IMR-90 (cell line): ENCODE results near the gene GJD2.

Source experiments
- CHD1 ChIP-seq: IDR thresholded peaks from 2 replicates; pipeline ENCODE4 v1.6.1; 2012; ENCODE audit warnings: low read depth, low read length, improper control_type of control experiment
- CTCF ChIP-seq: conservative IDR thresholded peaks from 2 replicates; pipeline ENCODE4 v1.5.1; 2012; ENCODE audit warnings: mild to moderate bottlenecking, low read depth, low read length, improper control_type of control experiment
- ELK1 ChIP-seq: fragments of 150-350 bp; IDR thresholded peaks from 2 replicates; pipeline ENCODE4 v1.6.1; 2016; ENCODE audit warnings: low read depth, mild to moderate bottlenecking, low read length, moderate library complexity, borderline replicate concordance
- MAFK ChIP-seq: IDR thresholded peaks from 2 replicates; pipeline ENCODE4 v1.6.1; 2012; ENCODE audit warnings: low read depth, low read length, improper control_type of control experiment
- POLR2A ChIP-seq: IDR thresholded peaks from 2 replicates; pipeline ENCODE4 v1.6.1; 2012; ENCODE audit warnings: mild to moderate bottlenecking, low read depth, low read length
- RAD21 ChIP-seq: IDR thresholded peaks from 2 replicates; pipeline ENCODE4 v1.6.1; 2012; ENCODE audit warnings: low read length, improper control_type of control experiment
- SMC3 ChIP-seq: fragments of 150-350 bp; IDR thresholded peaks from 2 replicates; pipeline ENCODE4 v1.6.1; 2016; ENCODE audit warnings: low read depth, mild to moderate bottlenecking, antibody characterized with exemption, low read length, moderate library complexity

- TF ChIP-seq CTCF (no peak), CHD1 (no peak), MAFK (no peak), SMC3 (no peak), POLR2A (no peak), RAD21 (no peak), ELK1 (no peak)
Observed at GRCh38 chr15:34759347-34759746, 4.5 kb upstream of the GJD2 start.
